ENCODE results near the gene SYCE1L. TPM values are rescaled to one million over a fixed set of nuclear protein-coding genes. Genes with fewer than 3 reads are reported as not detected.

The SYCE1L gene
- total and polyA plus RNA-seq, 9 of the 15 experiments (the other 6 are each of a cell fraction or from before 2014, with no cell fraction given) = 0.54 to 2.7 (median 1.1) TPM; not detected in 5

DNA sequence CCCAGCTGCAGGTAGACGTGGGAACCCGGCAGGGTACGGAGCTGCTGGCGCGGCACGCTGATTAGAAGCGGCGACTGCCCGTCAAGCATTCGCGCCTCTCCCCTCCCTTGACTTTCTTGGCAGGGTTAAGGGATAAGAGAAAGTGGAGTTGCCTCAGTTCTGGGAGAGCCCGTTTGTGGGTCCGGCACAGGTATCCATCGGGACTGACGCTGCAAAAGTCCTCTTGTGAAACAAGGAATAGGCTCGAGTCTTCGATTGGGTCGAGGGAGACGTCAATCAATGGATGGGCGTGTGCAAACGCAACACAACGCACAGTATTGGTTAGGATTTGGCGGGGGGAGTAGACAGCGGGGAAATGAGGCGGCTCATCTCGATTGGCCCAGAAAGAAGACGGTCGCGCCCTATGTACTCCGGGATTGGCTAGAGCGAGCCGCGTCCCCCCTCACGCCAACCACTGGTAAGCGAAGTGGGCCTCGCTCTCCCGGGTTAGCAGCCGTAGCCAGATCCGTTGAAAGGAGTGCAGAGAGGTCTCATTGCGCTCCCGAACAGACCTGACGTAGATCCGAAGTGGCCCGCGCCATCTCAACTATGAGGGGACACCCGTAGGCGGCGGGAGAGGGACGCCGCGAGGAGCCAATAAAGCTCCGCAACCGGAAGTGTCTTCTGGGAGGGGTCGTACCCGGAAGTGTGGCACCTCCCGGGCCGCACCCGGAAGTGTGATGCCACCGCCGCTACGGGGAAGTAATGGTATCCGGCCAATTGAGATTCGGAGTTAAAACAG lies 8.5 kb upstream of the SYCE1L start, which contains the start of gene MON1B (continued):
- TF ChIP-seq MLX (CRISPR knock-in tag; conservative IDR thresholded peaks at IDR 0.05) (no peak), NEUROD1 (IDR thresholded peaks at IDR 0.05; ENCODE audit: borderline replicate concordance, low read depth, low read length, partially characterized antibody) (peak; percentile 85), NCOR1 (IDR thresholded peaks at IDR 0.05) (no peak), ZNF695 (CRISPR knock-in tag; IDR thresholded peaks at IDR 0.05) (no peak), TCF7 (IDR thresholded peaks at IDR 0.05; ENCODE audit: borderline replicate concordance) (0 out of 2 replicates have a peak, but pooled peaks have one; percentile 19), TAF7 (tag; IDR thresholded peaks at IDR 0.05) (peak; percentile 76), POLR2AphosphoS5 (IDR thresholded peaks at IDR 0.05; ENCODE audit: control insufficient read depth, insufficient read depth, low read depth, low read length) (peak; percentile 79), ZNF699 (CRISPR knock-in tag; IDR thresholded peaks at IDR 0.05; ENCODE audit: insufficient replicate concordance) (no peak), YY1 (IDR thresholded peaks at IDR 0.05; ENCODE audit: borderline replicate concordance in 1 of 3, control insufficient read depth in 1 of 3, extremely low read depth in 1 of 3, insufficient read depth in 3 of 3, insufficient read length in 1 of 3, insufficient replicate concordance in 2 of 3, low read depth in 1 of 3, low read length in 2 of 3) (peak in 2 of 3 experiments; percentile 53 to 62), ZNF644 (tag; IDR thresholded peaks at IDR 0.05; ENCODE audit: low read depth) (no peak), SP1 (CRISPR knock-in tag; IDR thresholded peaks at IDR 0.05) (peak; percentile 69), ZNF778 (CRISPR knock-in tag; IDR thresholded peaks at IDR 0.05) (no peak), KLF6 (CRISPR knock-in tag; IDR thresholded peaks at IDR 0.05; ENCODE audit: borderline replicate concordance) (peak; percentile 83; the same call in 1 of the 2 replicates), MYC (IDR thresholded peaks at IDR 0.05; ENCODE audit: low read depth, low read length) (0 out of 2 replicates have a peak, but pooled peaks have one; percentile 17), MYC (CRISPR knock-in tag; IDR thresholded peaks at IDR 0.05; ENCODE audit: borderline replicate concordance, low read depth) (no peak), MXI1 (IDR thresholded peaks at IDR 0.05; ENCODE audit: low read depth, low read length) (0 out of 2 replicates have a peak, but pooled peaks have one; percentile 19), RHOXF2B (CRISPR knock-in tag; conservative IDR thresholded peaks at IDR 0.05) (no peak), PHF8 (IDR thresholded peaks at IDR 0.05; ENCODE audit: borderline replicate concordance, low read length) (peak; percentile 87), ELF2 (CRISPR knock-in tag; IDR thresholded peaks at IDR 0.05) (peak; percentile 97), SIX5 (IDR thresholded peaks at IDR 0.05; ENCODE audit: borderline replicate concordance in 1 of 2, insufficient read depth in 1 of 2, low read depth in 1 of 2, low read length in 2 of 2) (0 out of 4 replicates have a peak, but pooled peaks of 1 of the 2 experiments have one; percentile 28), HDAC1 (IDR thresholded peaks at IDR 0.05) (peak in 1 of 2 experiments; percentile 18; a peak in 1 of 4 replicates), SMC3 (conservative IDR thresholded peaks at IDR 0.05; ENCODE audit: insufficient read depth, low read depth, low read length) (no peak), ETS1 (conservative IDR thresholded peaks at IDR 0.05; ENCODE audit: control insufficient read depth, low read depth, low read length) (no peak), MTA3 (IDR thresholded peaks at IDR 0.05; ENCODE audit: borderline replicate concordance) (no peak), CTBP1 (IDR thresholded peaks at IDR 0.05; ENCODE audit: borderline replicate concordance) (peak; percentile 15; the same call in 1 of the 2 replicates), KLF1 (tag; IDR thresholded peaks at IDR 0.05) (peak; percentile 77; the same call in 1 of the 2 replicates)

Measured in K562 (cell line).